DND-41 (cell line): ENCODE data around the gene ITPRIPL2.

Experiments
- EZH2 ChIP-seq: IDR thresholded peaks from 3 replicates; pipeline ENCODE4 v1.6.1; 2012; ENCODE audit warnings: borderline replicate concordance, low read depth, mild to moderate bottlenecking, moderate library complexity, low read length, inconsistent platforms; ENCODE audit not compliant: severe bottlenecking
- TF ChIP-seq, protein P1 (sequence below): IDR thresholded peaks from 2 replicates; pipeline ENCODE4 v1.5.1; 2012; ENCODE audit warnings: borderline replicate concordance, low read length, moderate library complexity, mild to moderate bottlenecking; ENCODE audit not compliant: poor library complexity, severe bottlenecking; ENCODE audit errors: extremely low read depth

DNA sequence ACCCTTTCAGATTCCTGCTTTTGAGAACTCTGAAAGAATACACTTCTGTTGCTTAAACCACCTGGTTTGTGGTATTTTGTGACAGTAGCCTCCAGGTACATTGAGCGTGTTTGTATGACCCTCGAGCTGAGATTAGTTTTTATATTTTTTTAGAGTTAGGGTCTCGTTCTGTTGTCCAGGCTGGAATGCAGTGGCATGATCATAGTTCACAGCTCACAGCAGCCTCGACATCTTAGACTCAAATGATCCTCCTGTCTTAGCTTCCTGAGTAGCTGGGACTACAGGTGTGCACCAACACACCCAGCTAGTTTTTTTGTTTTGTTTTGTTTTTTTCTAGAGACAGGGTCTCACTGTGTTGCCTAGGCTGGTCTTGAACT, 4.5 kb upstream of the ITPRIPL2 start:
- TF ChIP-seq, protein P1, sequence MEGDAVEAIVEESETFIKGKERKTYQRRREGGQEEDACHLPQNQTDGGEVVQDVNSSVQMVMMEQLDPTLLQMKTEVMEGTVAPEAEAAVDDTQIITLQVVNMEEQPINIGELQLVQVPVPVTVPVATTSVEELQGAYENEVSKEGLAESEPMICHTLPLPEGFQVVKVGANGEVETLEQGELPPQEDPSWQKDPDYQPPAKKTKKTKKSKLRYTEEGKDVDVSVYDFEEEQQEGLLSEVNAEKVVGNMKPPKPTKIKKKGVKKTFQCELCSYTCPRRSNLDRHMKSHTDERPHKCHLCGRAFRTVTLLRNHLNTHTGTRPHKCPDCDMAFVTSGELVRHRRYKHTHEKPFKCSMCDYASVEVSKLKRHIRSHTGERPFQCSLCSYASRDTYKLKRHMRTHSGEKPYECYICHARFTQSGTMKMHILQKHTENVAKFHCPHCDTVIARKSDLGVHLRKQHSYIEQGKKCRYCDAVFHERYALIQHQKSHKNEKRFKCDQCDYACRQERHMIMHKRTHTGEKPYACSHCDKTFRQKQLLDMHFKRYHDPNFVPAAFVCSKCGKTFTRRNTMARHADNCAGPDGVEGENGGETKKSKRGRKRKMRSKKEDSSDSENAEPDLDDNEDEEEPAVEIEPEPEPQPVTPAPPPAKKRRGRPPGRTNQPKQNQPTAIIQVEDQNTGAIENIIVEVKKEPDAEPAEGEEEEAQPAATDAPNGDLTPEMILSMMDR = no peak
- TF ChIP-seq EZH2 = no peak
